Liver (tissue), 9 donors: ENCODE measurements around the gene JMJD6. TPM values are rescaled to one million over a fixed set of nuclear protein-coding genes. Genes with fewer than 3 reads are reported as not detected.

Experiments
- DNase-seq: peaks from one replicate; pipeline ENCODE4 v3.0.0-alpha.2; 2017; ENCODE audit warnings: low spot score
- H3K27ac ChIP-seq, 2 donors: one replicate each; pipeline ENCODE4 v1.7.0; 2013; ENCODE audit warnings: inconsistent platforms in 2 of 2, low read length in 2 of 2, control low read depth in 1 of 2, low read depth in 1 of 2, mild to moderate bottlenecking in 1 of 2
- H3K27me3 ChIP-seq, 4 donors: one replicate each; pipeline versions ENCODE4 v1.6.1 to v1.7.0; 2013; ENCODE audit warnings: low read length in 3 of 4, inconsistent platforms in 1 of 4, mild to moderate bottlenecking in 1 of 4, moderate library complexity in 1 of 4; ENCODE audit not compliant: control insufficient read depth in 4 of 4, insufficient read depth in 4 of 4
- H3K36me3 ChIP-seq, 4 donors: one replicate each; pipeline versions ENCODE4 v1.6.1 to v1.7.0; 2013; ENCODE audit warnings: low read length in 3 of 4, mild to moderate bottlenecking in 3 of 4, low read depth in 1 of 4, moderate library complexity in 1 of 4; ENCODE audit not compliant: control insufficient read depth in 4 of 4, insufficient read depth in 3 of 4
- H3K4me1 ChIP-seq, 4 donors: one replicate each; pipeline versions ENCODE4 v1.6.1 to v1.7.0; 2013; ENCODE audit warnings: low read length in 3 of 4, mild to moderate bottlenecking in 3 of 4, moderate library complexity in 1 of 4; ENCODE audit not compliant: control insufficient read depth in 4 of 4, insufficient read depth in 4 of 4
- H3K4me3 ChIP-seq, 3 donors: one replicate each; pipeline versions ENCODE4 v1.6.1 to v1.7.0; 2013; ENCODE audit warnings: low read length in 3 of 3, control low read depth in 1 of 3, low read depth in 1 of 3, mild to moderate bottlenecking in 1 of 3
- H3K9ac ChIP-seq, 2 donors: one replicate each; pipeline ENCODE4 v1.7.0; 2013; ENCODE audit warnings: low read length in 2 of 2, mild to moderate bottlenecking in 2 of 2, moderate library complexity in 2 of 2, control low read depth in 1 of 2, low read depth in 1 of 2
- H3K9me3 ChIP-seq, 4 donors: one replicate each; pipeline versions ENCODE4 v1.6.1 to v1.7.0; 2013; ENCODE audit warnings: low read length in 3 of 4; ENCODE audit not compliant: control insufficient read depth in 4 of 4
- FOXA1 ChIP-seq: IDR thresholded peaks from 2 replicates; pipeline ENCODE4 v1.6.1; 2016; ENCODE audit warnings: antibody characterized with exemption
- FOXA2 ChIP-seq: IDR thresholded peaks from 2 replicates; pipeline ENCODE4 v1.6.1; 2016; ENCODE audit warnings: antibody characterized with exemption
- GABPA ChIP-seq, 2 donors: IDR thresholded peaks in 1 of 2; conservative IDR thresholded peaks in 1 of 2; 2 replicates each; pipeline ENCODE4 v1.6.1; 2016; ENCODE audit warnings: antibody characterized with exemption in 2 of 2, mild to moderate bottlenecking in 1 of 2, moderate library complexity in 1 of 2
- HNF4A ChIP-seq, 2 donors: conservative IDR thresholded peaks; 2 replicates each; pipeline ENCODE4 v1.6.1; 2016; ENCODE audit warnings: antibody characterized with exemption in 2 of 2, mild to moderate bottlenecking in 2 of 2
- HNF4G ChIP-seq: IDR thresholded peaks from 2 replicates; pipeline ENCODE4 v1.6.1; 2016; ENCODE audit warnings: antibody characterized with exemption
- MAX ChIP-seq: IDR thresholded peaks from 2 replicates; pipeline ENCODE4 v1.6.1; 2016; ENCODE audit warnings: antibody characterized with exemption
- NR2F2 ChIP-seq: IDR thresholded peaks from 2 replicates; pipeline ENCODE4 v1.6.1; 2016; ENCODE audit warnings: antibody characterized with exemption
- RAD21 ChIP-seq, 2 donors: IDR thresholded peaks; 2 replicates each; pipeline ENCODE4 v1.6.1; 2016; ENCODE audit warnings: antibody characterized with exemption in 2 of 2, mild to moderate bottlenecking in 2 of 2
- RXRA ChIP-seq, 2 donors: IDR thresholded peaks; 2 replicates each; pipeline ENCODE4 v1.6.1; 2017 to 2018; ENCODE audit warnings: antibody characterized with exemption in 2 of 2, mild to moderate bottlenecking in 1 of 2
- SP1 ChIP-seq: IDR thresholded peaks from 2 replicates; pipeline ENCODE4 v1.6.1; 2018; ENCODE audit warnings: antibody characterized with exemption, mild to moderate bottlenecking
- TAF1 ChIP-seq: conservative IDR thresholded peaks from 2 replicates; pipeline ENCODE4 v1.6.1; 2016; ENCODE audit warnings: antibody characterized with exemption, mild to moderate bottlenecking
- YY1 ChIP-seq: IDR thresholded peaks from 2 replicates; pipeline ENCODE4 v1.6.1; 2016; ENCODE audit warnings: antibody characterized with exemption, mild to moderate bottlenecking
- ZBTB33 ChIP-seq: IDR thresholded peaks from 2 replicates; pipeline ENCODE4 v1.6.1; 2016; ENCODE audit warnings: antibody characterized with exemption
- WGBS: extraction: QIAGEN DNeasy Blood & Tissue Kit; methylation state at CpG from one replicate; pipeline ENCODE4 v1.1.7; 2013; 5-methylcytosine and 5-hydroxymethylcytosine counted together
- polyA plus RNA-seq, 2 donors: library from polyadenylated mRNA; stranded (reverse) in 1 of 2; unstranded in 1 of 2; fragments of 200-250 nt in 1 of 2; fragments of >200 nt in 1 of 2; fragmentation: Nextera tagmentation in 1 of 2; extraction: Ambion mirVana in 1 of 2; gene quantifications; one replicate each; pipeline versions ENCODE4 v1.2.1 to v1.2.3, GENCODE V29; 2013 to 2015
- total RNA-seq, 2 donors: library from RNA; depleted of rRNA; stranded (reverse); fragments of >200 nt; gene quantifications; one replicate each; pipeline ENCODE4 v1.2.3, GENCODE V29; 2014
- TF ChIP-seq, protein P1 (sequence below): IDR thresholded peaks from 2 replicates; pipeline ENCODE4 v1.6.1; 2016; ENCODE audit warnings: antibody characterized with exemption
- TF ChIP-seq, protein P2 (sequence below): fragments of 150-350 bp; IDR thresholded peaks from 2 replicates; pipeline ENCODE4 v1.5.1; 2017; ENCODE audit warnings: improper control_type of control experiment, low read depth, low read length; ENCODE audit not compliant: missing input control
- TF ChIP-seq, protein P3 (sequence below): IDR thresholded peaks from 2 replicates; pipeline ENCODE4 v1.6.1; 2016; ENCODE audit warnings: antibody characterized with exemption, mild to moderate bottlenecking
- donor health status: healthy.
- donor health status: healthy.
- donor health status: healthy.
- donor health status: healthy.
- donor health status: healthy.

JMJD6 gene
- total and polyA plus RNA-seq, 4 donors = 9.9 to 16.1 (median 11.2) TPM

- Histone ChIP-seq H3K4me1 (peaks cover 0 to 10% (median under 1%) of the 10 kb centered on the region in 4 donors), H3K27ac (peak overlapping the region in 1 of 2 donors; percentile 33), H3K9ac (no peak overlapping the region), H3K9me3 (no peaks in the 10 kb centered on the region), H3K4me3 (no peak overlapping the region), H3K36me3 (peaks cover 14 to 64% (median 55%) of the 10 kb centered on the region in 4 donors), H3K27me3 (no peaks in the 10 kb centered on the region)
- no peak for DNase-seq
- TF ChIP-seq GABPA (IDR thresholded peaks at IDR 0.05 in 1 of 2, conservative IDR thresholded peaks at IDR 0.05 in 1 of 2) (no peak), TAF1 (no peak), SP1 (no peak), ZBTB33 (no peak), NR2F2 (no peak), YY1 (no peak), RXRA (IDR thresholded peaks at IDR 0.05) (no peak), HNF4G (no peak), FOXA1 (no peak), HNF4A (conservative IDR thresholded peaks at IDR 0.05) (no peak), MAX (no peak), RAD21 (IDR thresholded peaks at IDR 0.05) (no peak), FOXA2 (no peak)
- TF ChIP-seq, protein P1, sequence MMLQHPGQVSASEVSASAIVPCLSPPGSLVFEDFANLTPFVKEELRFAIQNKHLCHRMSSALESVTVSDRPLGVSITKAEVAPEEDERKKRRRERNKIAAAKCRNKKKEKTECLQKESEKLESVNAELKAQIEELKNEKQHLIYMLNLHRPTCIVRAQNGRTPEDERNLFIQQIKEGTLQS = no peak
- TF ChIP-seq, protein P2, sequence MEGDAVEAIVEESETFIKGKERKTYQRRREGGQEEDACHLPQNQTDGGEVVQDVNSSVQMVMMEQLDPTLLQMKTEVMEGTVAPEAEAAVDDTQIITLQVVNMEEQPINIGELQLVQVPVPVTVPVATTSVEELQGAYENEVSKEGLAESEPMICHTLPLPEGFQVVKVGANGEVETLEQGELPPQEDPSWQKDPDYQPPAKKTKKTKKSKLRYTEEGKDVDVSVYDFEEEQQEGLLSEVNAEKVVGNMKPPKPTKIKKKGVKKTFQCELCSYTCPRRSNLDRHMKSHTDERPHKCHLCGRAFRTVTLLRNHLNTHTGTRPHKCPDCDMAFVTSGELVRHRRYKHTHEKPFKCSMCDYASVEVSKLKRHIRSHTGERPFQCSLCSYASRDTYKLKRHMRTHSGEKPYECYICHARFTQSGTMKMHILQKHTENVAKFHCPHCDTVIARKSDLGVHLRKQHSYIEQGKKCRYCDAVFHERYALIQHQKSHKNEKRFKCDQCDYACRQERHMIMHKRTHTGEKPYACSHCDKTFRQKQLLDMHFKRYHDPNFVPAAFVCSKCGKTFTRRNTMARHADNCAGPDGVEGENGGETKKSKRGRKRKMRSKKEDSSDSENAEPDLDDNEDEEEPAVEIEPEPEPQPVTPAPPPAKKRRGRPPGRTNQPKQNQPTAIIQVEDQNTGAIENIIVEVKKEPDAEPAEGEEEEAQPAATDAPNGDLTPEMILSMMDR = no peak
- TF ChIP-seq, protein P3, sequence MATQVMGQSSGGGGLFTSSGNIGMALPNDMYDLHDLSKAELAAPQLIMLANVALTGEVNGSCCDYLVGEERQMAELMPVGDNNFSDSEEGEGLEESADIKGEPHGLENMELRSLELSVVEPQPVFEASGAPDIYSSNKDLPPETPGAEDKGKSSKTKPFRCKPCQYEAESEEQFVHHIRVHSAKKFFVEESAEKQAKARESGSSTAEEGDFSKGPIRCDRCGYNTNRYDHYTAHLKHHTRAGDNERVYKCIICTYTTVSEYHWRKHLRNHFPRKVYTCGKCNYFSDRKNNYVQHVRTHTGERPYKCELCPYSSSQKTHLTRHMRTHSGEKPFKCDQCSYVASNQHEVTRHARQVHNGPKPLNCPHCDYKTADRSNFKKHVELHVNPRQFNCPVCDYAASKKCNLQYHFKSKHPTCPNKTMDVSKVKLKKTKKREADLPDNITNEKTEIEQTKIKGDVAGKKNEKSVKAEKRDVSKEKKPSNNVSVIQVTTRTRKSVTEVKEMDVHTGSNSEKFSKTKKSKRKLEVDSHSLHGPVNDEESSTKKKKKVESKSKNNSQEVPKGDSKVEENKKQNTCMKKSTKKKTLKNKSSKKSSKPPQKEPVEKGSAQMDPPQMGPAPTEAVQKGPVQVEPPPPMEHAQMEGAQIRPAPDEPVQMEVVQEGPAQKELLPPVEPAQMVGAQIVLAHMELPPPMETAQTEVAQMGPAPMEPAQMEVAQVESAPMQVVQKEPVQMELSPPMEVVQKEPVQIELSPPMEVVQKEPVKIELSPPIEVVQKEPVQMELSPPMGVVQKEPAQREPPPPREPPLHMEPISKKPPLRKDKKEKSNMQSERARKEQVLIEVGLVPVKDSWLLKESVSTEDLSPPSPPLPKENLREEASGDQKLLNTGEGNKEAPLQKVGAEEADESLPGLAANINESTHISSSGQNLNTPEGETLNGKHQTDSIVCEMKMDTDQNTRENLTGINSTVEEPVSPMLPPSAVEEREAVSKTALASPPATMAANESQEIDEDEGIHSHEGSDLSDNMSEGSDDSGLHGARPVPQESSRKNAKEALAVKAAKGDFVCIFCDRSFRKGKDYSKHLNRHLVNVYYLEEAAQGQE = no peak
- 89% methylated on average over 6 of the region's 6 CpGs for WGBS
Observed at GRCh38 chr17:76716839-76717215, 9.6 kb downstream of the JMJD6 start.
